ENCODE measurements around the gene VAV2. TPM values are rescaled to one million over a fixed set of nuclear protein-coding genes. Genes with fewer than 3 reads are reported as not detected.

Gene VAV2
- total and polyA plus RNA-seq, 9 of the 15 experiments (the other 6 are each of a cell fraction or from before 2014, with no cell fraction given), result 0.01 to 2.7 (median 1.0) TPM; not detected in 1

GRCh38 chr9:133834080-133834976 is 157.8 kb downstream of the VAV2 start:
- H3K27ac ChIP-seq (ENCODE audit: extremely low read depth, low read depth, low read length), result no peak overlapping the region
- intact Hi-C loops (cut with micrococcal nuclease), result no loop called here
- H3K4me1 ChIP-seq (replicated peaks in 1 of 2; ENCODE audit: control insufficient read depth in 2 of 2, insufficient read depth in 2 of 2, low read length in 2 of 2), result peaks cover 0 to 7% of the 10 kb centered on the region in 2 experiments; a peak in 1 of 5 replicates
- H3K27me3 ChIP-seq (ENCODE audit: control insufficient read depth in 2 of 2, insufficient read depth in 2 of 2, low read length in 2 of 2), result peaks cover 16 to 41% of the 10 kb centered on the region in 2 experiments
- no peaks in the 10 kb centered on the region for H3K79me2 ChIP-seq (ENCODE audit: control insufficient read depth, insufficient read depth, low read length)
- CTCF ChIA-PET (ENCODE audit: low intra/inter-chr PET ratio), result no interaction called here
- no peak overlapping the region; a peak in 1 of 4 replicates for H3K9ac ChIP-seq (ENCODE audit: insufficient read depth in 1 of 2, low read depth in 2 of 2, low read length in 2 of 2)
- H4K20me1 ChIP-seq (replicated peaks; ENCODE audit: control insufficient read depth, insufficient read depth, low read length), result peaks cover 14% of the 10 kb centered on the region
- 11% methylated on average over 24 of the region's 29 CpGs for WGBS (ENCODE audit: insufficient coverage, low coverage, missing lambda C conversion rate)
- H3K4me3 ChIP-seq, result no peak overlapping the region
- H2AFZ ChIP-seq (ENCODE audit: low read depth, low read length), result no peak overlapping the region
- POLR2A ChIA-PET, result no interaction called here
- TF ChIP-seq PRMT5 (CRISPR knock-in tag; IDR thresholded peaks at IDR 0.05), result no peak
- TF ChIP-seq RFX1 (IDR thresholded peaks at IDR 0.05), result no peak
- TF ChIP-seq OTX1 (CRISPR knock-in tag; IDR thresholded peaks at IDR 0.05), result no peak
- no peak for TF ChIP-seq KDM2B (CRISPR knock-in tag; IDR thresholded peaks at IDR 0.05)
- TF ChIP-seq ZNF263 (CRISPR knock-in tag; IDR thresholded peaks at IDR 0.05; ENCODE audit: borderline replicate concordance), result peak; percentile 88
- ATAC-seq, result peak; percentile 26; the same call in 1 of the 3 replicates
- peak in 2 of 4 experiments; percentile 7 to 29 for DNase-seq (ENCODE audit: extremely low read depth in 1 of 4, low spot score in 3 of 4)
- FAIRE-seq, result no peak
- BruUV-seq (replicated peaks), result no TSS peak
- no peaks in the 10 kb centered on the region for H3K36me3 ChIP-seq (ENCODE audit: control insufficient read depth, insufficient read depth, low read length)
- no peak overlapping the region for H3K4me2 ChIP-seq (ENCODE audit: insufficient read depth, low read length)
- H3K9me3 ChIP-seq (replicated peaks; ENCODE audit: control insufficient read depth, insufficient read depth, low read depth, low read length), result no peaks in the 10 kb centered on the region
- no peaks in the 10 kb centered on the region for H3K9me1 ChIP-seq (ENCODE audit: control insufficient read depth, insufficient read depth, low read length)
- in situ Hi-C loops (cut with MboI), result no loop called here

Data from K562 (cell line).